GM23338 (cell line): ENCODE results near the gene FKBP2. TPM values are rescaled to one million over a fixed set of nuclear protein-coding genes. Genes with fewer than 3 reads are reported as not detected.

ENCODE experiments used
- ATAC-seq: fragments of 200-7000 bp; cut with Tn5 transposase; 3 replicates; pipeline ENCODE4 v1.9.1; 2020
- DNase-seq: peaks from one replicate; pipeline ENCODE4 v3.0.0-alpha.2; 2015; ENCODE audit warnings: low spot score
- H2AFZ ChIP-seq: fragments of 200-600 bp; sonication (generic); 2 replicates; pipeline ENCODE4 v1.8.0; 2016; ENCODE audit warnings: antibody characterized with exemption, mild to moderate bottlenecking, moderate library complexity
- H3F3A ChIP-seq: fragments of 200-600 bp; sonication (generic); replicated peaks from 2 replicates; pipeline ENCODE4 v1.8.0; 2017; ENCODE audit warnings: antibody characterized with exemption, mixed run types, low read depth
- H3K27ac ChIP-seq: fragments of 200-600 bp; sonication (generic); 2 replicates; pipeline ENCODE4 v1.6.1; 2016; ENCODE audit warnings: low read depth
- H3K27me3 ChIP-seq: fragments of 200-600 bp; sonication (generic); 2 replicates; pipeline ENCODE4 v1.8.0; 2016; ENCODE audit warnings: mild to moderate bottlenecking, mixed run types, moderate library complexity; ENCODE audit not compliant: insufficient read depth
- H3K36me3 ChIP-seq: fragments of 200-600 bp; sonication (generic); 2 replicates; pipeline ENCODE4 v1.8.0; 2016; ENCODE audit warnings: mild to moderate bottlenecking; ENCODE audit not compliant: insufficient read depth
- H3K4me1 ChIP-seq: fragments of 200-600 bp; sonication (generic); 2 replicates; pipeline ENCODE4 v1.8.0; 2016; ENCODE audit warnings: mild to moderate bottlenecking, moderate library complexity; ENCODE audit not compliant: insufficient read depth
- H3K4me2 ChIP-seq: fragments of 200-600 bp; sonication (generic); 2 replicates; pipeline ENCODE4 v1.7.1; 2017; ENCODE audit warnings: mixed run types
- H3K4me3 ChIP-seq: fragments of 200-600 bp; sonication (generic); 2 replicates; pipeline ENCODE4 v1.6.1; 2016; ENCODE audit warnings: mixed run types
- H3K79me2 ChIP-seq: fragments of 200-600 bp; sonication (generic); replicated peaks from 2 replicates; pipeline ENCODE4 v1.8.0; 2017; ENCODE audit warnings: mild to moderate bottlenecking; ENCODE audit not compliant: insufficient read depth
- H3K9me2 ChIP-seq: fragments of 200-600 bp; sonication (generic); 2 replicates; pipeline ENCODE4 v1.8.0; 2017; ENCODE audit not compliant: insufficient read depth
- H4K20me1 ChIP-seq: fragments of 200-600 bp; sonication (generic); replicated peaks from 2 replicates; pipeline ENCODE4 v1.8.0; 2017; ENCODE audit warnings: mild to moderate bottlenecking; ENCODE audit not compliant: insufficient read depth
- H3K27ac Mint-ChIP-seq: 2 replicates; pipeline ENCODE4 v1.8.0; 2020; ENCODE audit warnings: inconsistent platforms, mild to moderate bottlenecking, moderate library complexity, mixed read lengths
- H3K27me3 Mint-ChIP-seq: 3 replicates; pipeline ENCODE4 v1.8.0; 2022; ENCODE audit warnings: low read depth, mild to moderate bottlenecking, moderate library complexity, mixed read lengths, inconsistent platforms; ENCODE audit not compliant: insufficient read depth, poor library complexity
- H3K36me3 Mint-ChIP-seq: 3 replicates; pipeline ENCODE4 v1.8.0; 2021; ENCODE audit warnings: low read depth, mild to moderate bottlenecking, inconsistent platforms, moderate library complexity, mixed read lengths
- H3K4me1 Mint-ChIP-seq: 3 replicates; pipeline ENCODE4 v1.8.0; 2020; ENCODE audit warnings: mild to moderate bottlenecking, inconsistent platforms, mixed read lengths
- H3K4me3 Mint-ChIP-seq: 3 replicates; pipeline ENCODE4 v1.8.0; 2021; ENCODE audit warnings: moderate library complexity, mild to moderate bottlenecking, inconsistent platforms, mixed read lengths
- H3K9me3 Mint-ChIP-seq: 3 replicates; pipeline ENCODE4 v1.8.0; 2020; ENCODE audit warnings: moderate library complexity, mild to moderate bottlenecking, inconsistent platforms, mixed read lengths
- CREB1 ChIP-seq: fragments of 250-450 bp; sonication (Bioruptor Pico); IDR thresholded peaks from 2 replicates; pipeline ENCODE4 v1.5.0; 2020; ENCODE audit warnings: low read depth, mild to moderate bottlenecking, moderate library complexity
- EZH2phosphoT487 ChIP-seq: fragments of 200-600 bp; sonication (generic); IDR thresholded peaks from one replicate; pipeline ENCODE4 v1.8.1; 2018; ENCODE audit warnings: antibody characterized with exemption; ENCODE audit not compliant: unreplicated experiment
- JUNB ChIP-seq: IDR thresholded peaks from one replicate; pipeline ENCODE4 v1.6.1; 2016; ENCODE audit warnings: antibody characterized with exemption; ENCODE audit not compliant: unreplicated experiment
- NANOG ChIP-seq: IDR thresholded peaks from 2 replicates; pipeline ENCODE4 v1.6.1; 2016; ENCODE audit warnings: antibody characterized with exemption, borderline replicate concordance
- POLR2AphosphoS5 ChIP-seq: IDR thresholded peaks from 2 replicates; pipeline ENCODE4 v1.6.1; 2016; ENCODE audit warnings: antibody characterized with exemption, low read depth
- STAT1 ChIP-seq: IDR thresholded peaks from one replicate; pipeline ENCODE4 v1.6.1; 2016; ENCODE audit warnings: antibody characterized with exemption; ENCODE audit not compliant: unreplicated experiment
- ZNF114 ChIP-seq: fragments of 250-450 bp; sonication (Bioruptor Pico); IDR thresholded peaks from 2 replicates; pipeline ENCODE4 v1.5.0; 2020; ENCODE audit warnings: mild to moderate bottlenecking, moderate library complexity
- ZNF331 ChIP-seq: fragments of 250-450 bp; sonication (Bioruptor Pico); IDR thresholded peaks from 2 replicates; pipeline ENCODE4 v1.5.0; 2020; ENCODE audit warnings: low read depth, mild to moderate bottlenecking, moderate library complexity
- polyA plus RNA-seq: library from polyadenylated mRNA; unstranded; fragments of >200 nt; fragmentation: Nextera tagmentation; extraction: Ambion mirVana; gene quantifications from 2 replicates; pipeline ENCODE4 v1.2.1, GENCODE V29; 2016
- total RNA-seq: library from RNA; depleted of rRNA; stranded (reverse); fragments of >200 nt; shearing (Covaris generic); gene quantifications from 2 replicates; pipeline ENCODE4 v1.2.3, GENCODE V29; 2014
- TF ChIP-seq, protein P1 (sequence below), 2 experiments: fragments of 200-600 bp in 1 of 2; sonication (generic) in 1 of 2; conservative IDR thresholded peaks; 2 replicates each; pipeline versions ENCODE4 v1.5.1 to v1.6.1; 2016 to 2017; ENCODE audit warnings: antibody characterized with exemption in 2 of 2, low read depth in 2 of 2, mild to moderate bottlenecking in 2 of 2, moderate library complexity in 1 of 2
- TF ChIP-seq, protein P2 (sequence below): IDR thresholded peaks from one replicate; pipeline ENCODE4 v1.6.1; 2018; ENCODE audit warnings: antibody characterized with exemption; ENCODE audit not compliant: unreplicated experiment
- TF ChIP-seq, protein P3 (sequence below): fragments of 250-450 bp; sonication (Bioruptor Pico); IDR thresholded peaks from 2 replicates; pipeline ENCODE4 v1.5.0; 2020; ENCODE audit warnings: mild to moderate bottlenecking, moderate library complexity

FKBP2 gene
- total and polyA plus RNA-seq, 2 experiments from 2014 or later = 31.4 to 201 TPM

DNA sequence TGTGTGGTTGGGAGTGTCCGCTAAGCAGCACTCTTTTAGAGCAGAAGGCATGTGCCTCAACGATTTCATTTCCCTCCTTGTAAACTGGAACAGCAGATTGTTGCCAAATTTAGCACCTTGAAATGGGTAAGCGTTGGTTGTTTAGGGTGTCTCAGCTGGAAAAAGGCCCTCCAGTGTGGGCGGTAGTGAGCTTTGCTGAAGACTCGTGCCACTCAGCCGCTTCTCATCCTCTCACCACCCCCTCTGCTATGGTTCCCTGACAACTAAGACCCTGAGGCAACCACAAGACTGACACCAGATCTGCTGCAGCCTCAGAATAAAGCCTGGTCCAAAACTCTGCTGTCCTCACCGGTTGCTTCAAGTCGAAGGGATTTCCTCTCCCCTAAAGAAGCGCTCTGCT lies 44.3 kb upstream of the FKBP2 start (continued):
- TF ChIP-seq EZH2phosphoT487 (no peak), NANOG (no peak)
- TF ChIP-seq, protein P1, sequence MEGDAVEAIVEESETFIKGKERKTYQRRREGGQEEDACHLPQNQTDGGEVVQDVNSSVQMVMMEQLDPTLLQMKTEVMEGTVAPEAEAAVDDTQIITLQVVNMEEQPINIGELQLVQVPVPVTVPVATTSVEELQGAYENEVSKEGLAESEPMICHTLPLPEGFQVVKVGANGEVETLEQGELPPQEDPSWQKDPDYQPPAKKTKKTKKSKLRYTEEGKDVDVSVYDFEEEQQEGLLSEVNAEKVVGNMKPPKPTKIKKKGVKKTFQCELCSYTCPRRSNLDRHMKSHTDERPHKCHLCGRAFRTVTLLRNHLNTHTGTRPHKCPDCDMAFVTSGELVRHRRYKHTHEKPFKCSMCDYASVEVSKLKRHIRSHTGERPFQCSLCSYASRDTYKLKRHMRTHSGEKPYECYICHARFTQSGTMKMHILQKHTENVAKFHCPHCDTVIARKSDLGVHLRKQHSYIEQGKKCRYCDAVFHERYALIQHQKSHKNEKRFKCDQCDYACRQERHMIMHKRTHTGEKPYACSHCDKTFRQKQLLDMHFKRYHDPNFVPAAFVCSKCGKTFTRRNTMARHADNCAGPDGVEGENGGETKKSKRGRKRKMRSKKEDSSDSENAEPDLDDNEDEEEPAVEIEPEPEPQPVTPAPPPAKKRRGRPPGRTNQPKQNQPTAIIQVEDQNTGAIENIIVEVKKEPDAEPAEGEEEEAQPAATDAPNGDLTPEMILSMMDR (conservative IDR thresholded peaks at IDR 0.05; ENCODE audit: low read depth in 2 of 2) = no peak

DNA sequence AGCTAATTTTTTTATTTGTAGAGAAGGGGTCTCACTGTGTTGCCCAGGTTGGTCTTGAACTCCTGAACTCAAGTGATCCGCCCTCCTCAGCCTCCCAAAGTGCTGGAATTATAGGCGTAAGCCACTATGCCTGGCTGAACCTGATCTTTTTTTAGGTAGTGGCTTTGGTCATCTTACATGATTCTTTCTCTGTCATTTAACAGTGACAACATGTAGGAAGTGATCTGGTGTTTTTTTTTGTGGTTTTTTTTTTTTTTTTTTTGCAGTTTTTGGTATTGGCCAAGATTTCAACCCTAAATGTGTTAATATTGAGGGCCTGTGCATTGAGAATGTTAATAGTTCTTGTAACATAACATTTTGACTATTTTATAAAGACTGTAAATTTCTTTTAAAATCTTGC lies 42.4 kb upstream of the FKBP2 start:
- ATAC-seq (no peak), DNase-seq (no peak)
- peaks cover 98% of the 10 kb centered on the region for H3K36me3 Mint-ChIP-seq
- Histone ChIP-seq H3K4me3 (no peak overlapping the region), H3K36me3 (peaks cover 92% of the 10 kb centered on the region), H3K27me3 (no peaks in the 10 kb centered on the region), H3K27ac (no peak overlapping the region), H3K79me2 (peaks cover 18% of the 10 kb centered on the region; the same call in 1 of the 2 replicates), H3K4me1 (no peaks in the 10 kb centered on the region), H4K20me1 (peaks cover 64% of the 10 kb centered on the region), H3K4me2 (no peak overlapping the region), H3F3A (peaks cover 69% of the 10 kb centered on the region), H2AFZ (no peak overlapping the region), H3K9me2 (no peaks in the 10 kb centered on the region)
- H3K4me1 Mint-ChIP-seq = peaks cover 4% of the 10 kb centered on the region; the same call in 2 of the 3 replicates
- H3K4me3 Mint-ChIP-seq = no peak overlapping the region
- no peak overlapping the region for H3K27ac Mint-ChIP-seq
- peaks cover 5% of the 10 kb centered on the region for H3K27me3 Mint-ChIP-seq
- H3K9me3 Mint-ChIP-seq = no peaks in the 10 kb centered on the region
- TF ChIP-seq, protein P2, sequence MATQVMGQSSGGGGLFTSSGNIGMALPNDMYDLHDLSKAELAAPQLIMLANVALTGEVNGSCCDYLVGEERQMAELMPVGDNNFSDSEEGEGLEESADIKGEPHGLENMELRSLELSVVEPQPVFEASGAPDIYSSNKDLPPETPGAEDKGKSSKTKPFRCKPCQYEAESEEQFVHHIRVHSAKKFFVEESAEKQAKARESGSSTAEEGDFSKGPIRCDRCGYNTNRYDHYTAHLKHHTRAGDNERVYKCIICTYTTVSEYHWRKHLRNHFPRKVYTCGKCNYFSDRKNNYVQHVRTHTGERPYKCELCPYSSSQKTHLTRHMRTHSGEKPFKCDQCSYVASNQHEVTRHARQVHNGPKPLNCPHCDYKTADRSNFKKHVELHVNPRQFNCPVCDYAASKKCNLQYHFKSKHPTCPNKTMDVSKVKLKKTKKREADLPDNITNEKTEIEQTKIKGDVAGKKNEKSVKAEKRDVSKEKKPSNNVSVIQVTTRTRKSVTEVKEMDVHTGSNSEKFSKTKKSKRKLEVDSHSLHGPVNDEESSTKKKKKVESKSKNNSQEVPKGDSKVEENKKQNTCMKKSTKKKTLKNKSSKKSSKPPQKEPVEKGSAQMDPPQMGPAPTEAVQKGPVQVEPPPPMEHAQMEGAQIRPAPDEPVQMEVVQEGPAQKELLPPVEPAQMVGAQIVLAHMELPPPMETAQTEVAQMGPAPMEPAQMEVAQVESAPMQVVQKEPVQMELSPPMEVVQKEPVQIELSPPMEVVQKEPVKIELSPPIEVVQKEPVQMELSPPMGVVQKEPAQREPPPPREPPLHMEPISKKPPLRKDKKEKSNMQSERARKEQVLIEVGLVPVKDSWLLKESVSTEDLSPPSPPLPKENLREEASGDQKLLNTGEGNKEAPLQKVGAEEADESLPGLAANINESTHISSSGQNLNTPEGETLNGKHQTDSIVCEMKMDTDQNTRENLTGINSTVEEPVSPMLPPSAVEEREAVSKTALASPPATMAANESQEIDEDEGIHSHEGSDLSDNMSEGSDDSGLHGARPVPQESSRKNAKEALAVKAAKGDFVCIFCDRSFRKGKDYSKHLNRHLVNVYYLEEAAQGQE = no peak
- no peak for TF ChIP-seq ZNF114 (CRISPR knock-in tag)
- TF ChIP-seq CREB1 (CRISPR knock-in tag) = no peak
- TF ChIP-seq JUNB = no peak
- TF ChIP-seq, protein P1 (conservative IDR thresholded peaks at IDR 0.05; ENCODE audit: low read depth in 2 of 2) = no peak
- TF ChIP-seq POLR2AphosphoS5 = no peak
- TF ChIP-seq, protein P3, sequence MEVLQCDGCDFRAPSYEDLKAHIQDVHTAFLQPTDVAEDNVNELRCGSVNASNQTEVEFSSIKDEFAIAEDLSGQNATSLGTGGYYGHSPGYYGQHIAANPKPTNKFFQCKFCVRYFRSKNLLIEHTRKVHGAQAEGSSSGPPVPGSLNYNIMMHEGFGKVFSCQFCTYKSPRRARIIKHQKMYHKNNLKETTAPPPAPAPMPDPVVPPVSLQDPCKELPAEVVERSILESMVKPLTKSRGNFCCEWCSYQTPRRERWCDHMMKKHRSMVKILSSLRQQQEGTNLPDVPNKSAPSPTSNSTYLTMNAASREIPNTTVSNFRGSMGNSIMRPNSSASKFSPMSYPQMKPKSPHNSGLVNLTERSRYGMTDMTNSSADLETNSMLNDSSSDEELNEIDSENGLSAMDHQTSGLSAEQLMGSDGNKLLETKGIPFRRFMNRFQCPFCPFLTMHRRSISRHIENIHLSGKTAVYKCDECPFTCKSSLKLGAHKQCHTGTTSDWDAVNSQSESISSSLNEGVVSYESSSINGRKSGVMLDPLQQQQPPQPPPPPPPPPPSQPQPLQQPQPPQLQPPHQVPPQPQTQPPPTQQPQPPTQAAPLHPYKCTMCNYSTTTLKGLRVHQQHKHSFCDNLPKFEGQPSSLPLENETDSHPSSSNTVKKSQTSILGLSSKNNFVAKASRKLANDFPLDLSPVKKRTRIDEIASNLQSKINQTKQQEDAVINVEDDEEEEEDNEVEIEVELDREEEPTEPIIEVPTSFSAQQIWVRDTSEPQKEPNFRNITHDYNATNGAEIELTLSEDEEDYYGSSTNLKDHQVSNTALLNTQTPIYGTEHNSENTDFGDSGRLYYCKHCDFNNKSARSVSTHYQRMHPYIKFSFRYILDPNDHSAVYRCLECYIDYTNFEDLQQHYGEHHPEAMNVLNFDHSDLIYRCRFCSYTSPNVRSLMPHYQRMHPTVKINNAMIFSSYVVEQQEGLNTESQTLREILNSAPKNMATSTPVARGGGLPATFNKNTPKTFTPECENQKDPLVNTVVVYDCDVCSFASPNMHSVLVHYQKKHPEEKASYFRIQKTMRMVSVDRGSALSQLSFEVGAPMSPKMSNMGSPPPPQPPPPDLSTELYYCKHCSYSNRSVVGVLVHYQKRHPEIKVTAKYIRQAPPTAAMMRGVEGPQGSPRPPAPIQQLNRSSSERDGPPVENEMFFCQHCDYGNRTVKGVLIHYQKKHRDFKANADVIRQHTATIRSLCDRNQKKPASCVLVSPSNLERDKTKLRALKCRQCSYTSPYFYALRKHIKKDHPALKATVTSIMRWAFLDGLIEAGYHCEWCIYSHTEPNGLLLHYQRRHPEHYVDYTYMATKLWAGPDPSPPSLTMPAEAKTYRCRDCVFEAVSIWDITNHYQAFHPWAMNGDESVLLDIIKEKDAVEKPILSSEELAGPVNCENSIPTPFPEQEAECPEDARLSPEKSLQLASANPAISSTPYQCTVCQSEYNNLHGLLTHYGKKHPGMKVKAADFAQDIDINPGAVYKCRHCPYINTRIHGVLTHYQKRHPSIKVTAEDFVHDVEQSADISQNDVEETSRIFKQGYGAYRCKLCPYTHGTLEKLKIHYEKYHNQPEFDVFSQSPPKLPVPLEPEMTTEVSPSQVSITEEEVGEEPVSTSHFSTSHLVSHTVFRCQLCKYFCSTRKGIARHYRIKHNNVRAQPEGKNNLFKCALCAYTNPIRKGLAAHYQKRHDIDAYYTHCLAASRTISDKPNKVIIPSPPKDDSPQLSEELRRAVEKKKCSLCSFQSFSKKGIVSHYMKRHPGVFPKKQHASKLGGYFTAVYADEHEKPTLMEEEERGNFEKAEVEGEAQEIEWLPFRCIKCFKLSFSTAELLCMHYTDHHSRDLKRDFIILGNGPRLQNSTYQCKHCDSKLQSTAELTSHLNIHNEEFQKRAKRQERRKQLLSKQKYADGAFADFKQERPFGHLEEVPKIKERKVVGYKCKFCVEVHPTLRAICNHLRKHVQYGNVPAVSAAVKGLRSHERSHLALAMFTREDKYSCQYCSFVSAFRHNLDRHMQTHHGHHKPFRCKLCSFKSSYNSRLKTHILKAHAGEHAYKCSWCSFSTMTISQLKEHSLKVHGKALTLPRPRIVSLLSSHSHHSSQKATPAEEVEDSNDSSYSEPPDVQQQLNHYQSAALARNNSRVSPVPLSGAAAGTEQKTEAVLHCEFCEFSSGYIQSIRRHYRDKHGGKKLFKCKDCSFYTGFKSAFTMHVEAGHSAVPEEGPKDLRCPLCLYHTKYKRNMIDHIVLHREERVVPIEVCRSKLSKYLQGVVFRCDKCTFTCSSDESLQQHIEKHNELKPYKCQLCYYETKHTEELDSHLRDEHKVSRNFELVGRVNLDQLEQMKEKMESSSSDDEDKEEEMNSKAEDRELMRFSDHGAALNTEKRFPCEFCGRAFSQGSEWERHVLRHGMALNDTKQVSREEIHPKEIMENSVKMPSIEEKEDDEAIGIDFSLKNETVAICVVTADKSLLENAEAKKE = no peak
- no peak for TF ChIP-seq STAT1
- no peak for TF ChIP-seq ZNF331 (CRISPR knock-in tag)
- no peak for TF ChIP-seq EZH2phosphoT487
